ENCODE results near the gene TAOK1.
"Not testable (repeated sequence)": the region's sequence is repeated elsewhere in the genome, so short reads cannot be mapped to it uniquely, and the experiment has no call there.

The TAOK1 gene

DNA sequence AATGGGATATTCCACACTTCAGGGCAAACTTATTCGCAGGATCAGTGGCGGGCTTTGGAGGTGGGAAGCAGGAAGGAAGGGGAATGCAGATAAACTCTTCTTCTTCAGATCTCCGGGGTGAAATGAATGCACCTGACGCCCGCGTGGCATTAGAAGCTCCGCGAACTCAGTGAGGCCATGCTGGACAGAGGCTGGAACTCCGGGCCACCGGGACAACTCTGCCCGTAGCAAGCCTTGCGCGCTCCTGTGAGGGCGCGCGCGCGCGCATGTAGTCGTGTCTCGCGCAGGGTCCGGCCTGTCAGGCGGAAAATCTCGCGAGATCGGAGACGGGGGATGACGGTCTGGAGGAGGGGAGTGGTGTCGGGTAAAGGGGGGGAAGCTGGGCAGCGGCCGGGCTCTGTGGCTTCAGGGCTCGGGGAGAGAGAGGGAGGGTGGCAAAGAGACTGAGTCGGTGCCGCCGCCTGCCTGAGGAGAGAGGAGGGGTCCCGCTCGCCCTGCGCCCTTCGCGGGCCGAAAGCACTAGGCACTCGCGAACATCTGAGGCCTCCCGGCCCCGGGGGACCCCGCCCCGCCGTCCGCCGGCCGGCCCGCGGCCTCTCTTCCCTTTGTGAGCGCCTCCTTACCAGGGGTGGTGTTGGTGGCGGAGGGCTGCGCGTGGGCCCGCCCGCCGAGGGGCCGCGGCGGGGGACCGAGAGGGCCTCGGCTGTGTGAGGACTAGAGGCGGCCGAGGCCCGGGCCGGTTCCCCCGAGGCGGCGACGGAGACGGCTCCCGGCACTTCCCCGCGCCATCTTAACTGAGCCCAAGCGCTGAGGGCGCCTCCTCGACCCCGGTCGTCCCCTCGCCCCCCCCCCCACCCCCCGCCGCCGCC is at the start of gene TAOK1:
Gene TAOK1 (plus strand): TSS at position 382 of the 869 bp plus-strand sequence. CDS start 61,186 bp downstream, outside the sequence.
- peak; percentile 96 to 98 for DNase-seq

DNA sequence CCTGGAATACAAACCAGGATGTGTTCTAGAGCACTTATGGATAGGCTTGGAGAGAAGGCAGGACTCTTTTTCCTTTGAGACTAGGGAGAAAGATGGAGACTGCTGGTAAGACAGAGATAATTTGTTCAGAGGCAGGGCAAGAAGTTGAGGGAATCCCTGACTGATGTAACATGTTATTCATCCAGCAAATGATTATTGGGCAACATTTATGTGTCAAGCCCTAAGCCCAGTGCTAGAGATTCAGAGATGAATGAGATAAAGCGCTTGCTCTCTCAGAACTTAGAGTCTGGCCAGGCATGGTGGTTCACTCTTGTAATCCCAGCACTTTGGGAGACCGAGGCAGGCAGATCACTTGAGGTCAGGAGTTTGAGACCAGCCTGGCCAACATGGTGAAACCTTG is 48.4 kb upstream of the TAOK1 start:
- DNase-seq = no peak

DNA sequence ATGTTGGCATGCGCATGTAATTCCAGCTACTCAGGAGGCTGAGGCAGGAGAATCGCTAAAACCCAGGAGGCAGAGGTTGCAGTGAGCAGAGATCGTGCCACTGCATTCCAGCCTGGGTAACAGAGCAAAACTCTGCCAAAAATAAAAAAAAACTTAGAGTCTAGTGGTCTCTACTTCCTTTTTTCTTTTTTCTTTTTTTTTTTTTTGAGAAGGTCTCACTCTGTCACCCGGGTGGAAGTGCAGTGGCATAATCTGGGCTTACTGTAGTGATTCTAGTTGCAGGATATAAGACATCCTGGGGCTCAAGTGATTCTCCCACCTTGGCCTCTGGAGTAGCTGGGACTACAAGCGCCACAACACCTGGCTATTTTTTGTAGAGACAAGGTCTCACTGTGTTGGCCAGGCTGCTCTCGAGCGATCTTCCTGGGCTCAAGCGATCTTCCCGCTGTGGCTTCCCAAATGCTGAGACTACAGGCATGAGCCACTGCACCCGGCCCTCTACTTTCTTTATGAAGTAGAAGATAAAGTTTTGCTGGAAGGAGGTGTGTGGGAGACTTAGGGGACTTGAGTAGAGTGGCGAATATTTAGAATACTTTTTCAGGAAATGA is 47.9 kb upstream of the TAOK1 start:
- peak in 1 of 2 experiments; percentile 15 for DNase-seq

DNA sequence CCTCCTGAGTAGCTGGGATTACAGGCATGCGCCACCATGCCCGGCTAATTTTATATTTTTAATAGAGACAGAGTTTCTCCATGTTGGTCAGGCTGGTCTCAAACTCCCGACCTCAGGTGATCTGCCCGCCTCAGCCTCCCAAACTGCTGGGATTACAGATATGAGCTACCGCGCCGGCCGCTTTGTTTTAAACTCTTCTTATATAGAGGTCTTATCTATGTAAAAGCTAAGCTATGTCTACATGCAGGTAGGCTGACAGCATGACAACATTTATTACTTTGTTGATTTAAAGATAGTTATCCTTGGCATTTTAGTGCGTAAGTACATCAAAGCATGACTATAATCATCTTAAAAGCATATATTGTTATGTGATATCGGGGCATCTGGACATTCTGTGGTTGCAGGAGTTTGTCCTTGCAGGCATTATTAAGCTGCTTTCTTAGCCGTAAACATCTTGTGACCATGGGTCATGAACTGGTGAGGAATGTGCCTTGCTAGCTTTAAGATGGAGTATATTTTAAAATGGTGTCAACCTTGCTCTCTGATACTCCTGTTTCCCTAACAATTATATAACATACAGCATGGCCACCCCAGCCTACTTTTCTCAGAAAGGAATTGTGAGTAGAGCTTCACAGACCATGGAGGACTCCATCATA is 45.8 kb upstream of the TAOK1 start:
- DNase-seq = no peak

DNA sequence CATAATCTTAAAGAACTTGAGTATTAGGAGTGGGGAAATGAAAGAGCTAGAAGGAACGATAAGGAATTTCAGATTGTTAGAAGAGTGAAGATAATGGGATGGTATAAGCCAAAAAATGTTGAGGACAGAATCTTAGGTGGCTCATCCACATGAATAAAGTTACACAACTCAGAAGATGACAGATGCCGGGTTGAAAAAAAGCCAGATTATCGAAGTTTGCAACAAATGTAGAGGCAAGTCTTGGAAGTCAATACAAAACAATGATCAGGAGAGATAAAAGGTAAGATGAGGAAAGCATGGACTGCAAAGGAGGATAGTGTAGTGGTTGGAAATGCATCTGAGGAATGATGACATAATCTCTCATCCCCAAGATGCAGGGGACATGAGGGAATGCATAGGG is 45.1 kb upstream of the TAOK1 start:
- no peak for DNase-seq

DNA sequence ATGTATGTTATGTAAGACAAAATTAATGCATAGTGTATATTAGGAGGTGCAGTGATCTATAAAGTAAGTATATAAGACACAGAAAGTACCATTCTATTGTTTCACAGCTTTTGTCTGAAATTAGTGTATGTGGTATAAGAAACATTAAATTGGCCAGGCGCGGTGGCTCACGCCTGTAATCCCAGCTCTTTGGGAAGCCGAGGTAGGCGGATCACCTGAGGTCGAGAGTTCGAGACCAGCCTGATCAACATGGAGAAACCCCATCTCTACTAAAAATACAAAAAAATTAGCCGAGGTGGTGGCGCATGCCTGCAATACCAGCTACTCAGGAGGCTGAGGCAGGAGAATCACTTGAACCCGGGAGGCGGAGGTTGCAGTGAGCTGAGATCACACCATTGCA is 44.7 kb upstream of the TAOK1 start:
- DNase-seq = not testable (repeated sequence)

DNA sequence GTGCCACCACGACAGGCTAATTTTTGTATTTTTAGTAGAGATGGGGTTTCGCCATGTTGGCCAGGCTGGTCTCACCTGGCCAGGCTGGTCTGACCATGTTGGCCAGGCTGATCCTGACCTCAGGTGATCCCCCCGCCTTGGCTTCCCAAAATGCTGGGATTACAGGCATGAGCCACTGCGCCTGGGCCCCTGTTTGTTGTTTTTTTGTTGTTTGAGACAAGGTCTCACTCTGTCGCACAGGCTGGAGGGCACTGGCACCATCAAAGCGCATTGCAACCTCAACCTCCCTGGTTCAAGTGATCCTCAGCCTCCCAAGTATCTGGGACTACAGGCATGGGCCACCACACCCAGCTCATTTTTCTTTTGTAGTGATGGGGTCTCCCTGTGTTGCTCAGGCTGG is 43.7 kb upstream of the TAOK1 start:
- DNase-seq = no peak

DNA sequence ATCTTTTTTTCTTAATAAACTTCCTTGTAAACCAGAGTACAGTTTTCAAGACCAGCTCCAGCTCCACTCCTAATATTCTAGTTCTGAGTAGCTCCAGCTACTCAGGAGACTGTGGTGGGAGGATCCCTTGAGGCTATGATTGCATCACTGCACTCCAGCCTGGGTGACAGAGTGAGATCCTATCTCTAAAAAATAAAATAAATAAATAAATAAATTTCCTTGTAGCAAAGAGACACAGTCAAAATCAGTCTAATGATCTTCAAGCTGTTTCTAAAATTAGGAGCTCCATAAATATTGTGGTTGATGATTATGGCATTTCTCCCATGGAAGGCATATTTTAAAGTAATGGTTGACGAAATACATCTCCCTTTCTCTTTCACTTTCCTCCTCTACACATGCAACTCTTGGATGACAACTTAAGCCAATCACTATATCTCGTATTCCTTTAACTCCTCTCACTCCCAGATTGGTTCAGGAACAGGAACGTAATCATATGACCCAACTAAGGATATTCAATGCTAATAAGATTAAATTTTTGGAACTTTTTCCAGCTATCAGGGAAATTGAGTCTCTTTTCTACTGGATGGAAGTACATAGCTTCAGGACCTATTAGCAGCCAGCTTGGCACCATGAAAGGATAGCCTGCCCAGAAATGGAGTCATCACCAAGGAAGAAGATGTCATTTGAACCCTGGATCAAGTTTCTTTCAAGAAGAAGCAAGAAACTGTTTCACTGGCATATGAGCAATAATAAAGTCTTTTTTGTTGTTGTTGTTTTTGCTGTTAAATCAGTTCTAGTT is 42.1 kb upstream of the TAOK1 start:
- no peak for DNase-seq

DNA sequence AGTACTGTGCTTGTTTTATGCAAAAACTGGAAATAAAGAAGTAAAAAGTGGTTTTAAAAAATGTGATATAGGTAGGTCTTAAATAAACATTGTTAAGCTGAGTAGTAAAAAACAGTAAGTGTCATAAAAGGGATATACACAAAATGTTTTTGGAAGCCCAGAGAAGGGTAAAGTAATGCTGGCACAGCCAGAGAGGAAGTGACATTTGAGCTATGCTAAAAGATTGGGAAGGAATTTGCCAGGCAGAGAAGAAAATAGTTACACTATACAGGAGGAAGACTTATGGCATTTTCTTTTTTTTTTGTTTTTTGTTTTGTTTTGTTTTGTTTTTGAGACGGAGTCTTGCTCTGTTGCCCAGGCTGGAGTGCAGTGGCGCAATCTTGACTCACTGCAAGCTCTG is 40.8 kb upstream of the TAOK1 start:
- DNase-seq = no peak

DNA sequence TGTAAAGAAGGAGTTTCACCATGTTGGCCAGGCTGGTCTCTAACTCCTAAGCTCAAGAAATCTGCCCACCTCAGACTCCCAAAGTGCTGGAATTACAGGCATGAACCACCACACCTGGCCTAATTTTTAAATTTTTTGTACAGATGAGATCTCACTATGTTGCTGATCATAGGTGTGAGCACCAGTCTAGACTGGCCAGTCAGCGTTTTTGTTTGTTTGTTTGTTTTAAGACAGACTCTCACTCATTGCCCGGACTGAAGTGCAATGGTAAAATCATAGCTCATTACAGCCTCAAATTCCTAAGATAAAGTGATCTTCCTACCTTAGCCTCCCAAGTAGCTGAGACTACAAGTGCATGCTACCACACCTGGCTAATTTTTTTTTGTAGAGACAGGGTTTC is 38.0 kb upstream of the TAOK1 start:
- DNase-seq = no peak

DNA sequence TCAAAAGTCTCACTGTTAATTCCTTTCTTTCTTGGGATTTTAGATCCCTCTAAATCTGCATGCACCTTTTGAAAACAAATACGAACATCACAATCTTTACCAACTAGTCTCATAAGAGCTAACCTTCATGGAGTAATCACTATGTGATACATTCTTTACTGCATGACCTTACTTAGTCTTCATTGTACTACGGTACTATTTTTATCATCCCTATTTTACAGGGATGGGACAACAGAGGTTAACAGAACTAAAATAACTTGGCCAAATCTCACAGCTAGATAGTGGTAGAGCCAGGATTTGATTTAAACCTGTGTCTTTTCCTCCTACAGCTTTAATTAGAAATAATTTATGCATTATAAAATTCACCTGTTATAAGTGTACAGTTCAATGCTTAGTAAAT is 32.9 kb upstream of the TAOK1 start:
- DNase-seq = no peak

DNA sequence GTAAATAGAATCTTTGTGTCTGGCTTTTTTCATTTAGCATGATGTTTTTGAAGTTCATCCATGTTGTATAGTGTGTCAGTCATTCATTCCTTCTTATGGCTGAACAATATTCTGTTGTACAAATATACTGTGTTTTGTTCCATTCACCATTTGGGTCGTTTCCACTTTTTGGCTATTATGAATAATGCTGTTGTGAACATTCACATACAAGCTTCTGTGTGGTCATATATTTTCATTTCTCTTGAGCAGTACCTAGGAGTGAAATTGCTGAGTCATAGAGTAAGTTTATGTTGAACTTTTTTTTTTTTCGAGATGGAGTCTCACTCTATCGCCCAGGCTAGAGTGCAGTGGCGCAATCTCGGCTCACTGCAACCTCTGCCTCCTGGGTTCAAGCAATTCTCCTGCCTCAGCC is 32.3 kb upstream of the TAOK1 start:
- DNase-seq = no peak

DNA sequence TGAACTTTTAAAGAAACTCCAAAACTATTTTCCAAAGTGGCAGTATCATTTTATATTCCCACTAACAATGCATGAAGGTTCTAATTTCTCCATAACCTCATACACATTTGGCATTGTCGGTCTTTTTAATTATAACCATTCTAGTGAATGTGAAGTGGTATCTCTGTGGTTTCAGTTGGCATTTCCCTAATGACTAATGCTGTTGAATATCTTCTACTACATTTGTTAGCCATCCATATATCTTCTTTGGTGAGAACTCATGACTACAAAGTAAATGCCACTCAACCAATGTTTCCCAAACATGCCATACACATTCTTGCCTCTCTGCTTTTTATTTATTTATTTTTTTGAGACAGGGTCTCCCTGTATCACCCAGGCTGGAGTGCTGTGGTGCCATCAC is 31.7 kb upstream of the TAOK1 start:
- DNase-seq = no peak

DNA sequence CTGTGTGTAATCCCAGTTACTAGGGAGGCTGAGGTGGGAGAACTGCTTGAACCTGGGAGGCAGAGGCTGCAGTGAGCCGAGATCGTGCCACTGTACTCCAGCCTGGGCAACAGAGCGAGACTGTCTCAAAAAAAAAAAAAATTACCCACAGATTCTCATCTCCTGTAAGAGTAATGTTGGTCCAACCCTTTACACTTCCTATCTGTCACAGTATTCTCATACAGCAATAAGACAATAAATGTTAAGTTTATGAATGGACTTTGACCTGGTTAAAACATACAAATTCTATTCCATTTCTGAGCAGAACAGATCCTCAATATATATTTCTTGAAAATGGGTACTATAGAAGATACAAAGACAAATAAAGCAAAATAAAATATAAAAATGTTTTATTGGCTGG is 30.4 kb upstream of the TAOK1 start:
- DNase-seq = no peak

DNA sequence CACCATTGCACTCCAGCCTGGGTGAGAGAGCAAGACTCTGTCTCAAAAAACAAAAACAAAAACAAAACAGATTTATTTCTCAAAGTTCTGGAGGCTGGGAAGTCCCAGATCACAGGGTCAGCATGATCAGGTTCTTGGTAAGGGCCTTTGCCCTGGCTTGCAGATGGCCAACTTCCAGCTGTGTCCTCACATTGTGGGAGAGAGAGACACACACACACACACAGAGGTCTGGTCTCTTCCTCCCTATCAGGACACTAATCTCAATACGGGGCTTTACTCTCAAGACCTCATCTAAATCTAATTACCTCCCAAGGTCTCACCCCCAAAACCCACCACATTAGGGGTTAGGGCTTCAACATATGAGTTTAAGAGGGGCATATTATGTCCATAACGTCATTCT is 26.4 kb upstream of the TAOK1 start:
- no peak for DNase-seq

DNA sequence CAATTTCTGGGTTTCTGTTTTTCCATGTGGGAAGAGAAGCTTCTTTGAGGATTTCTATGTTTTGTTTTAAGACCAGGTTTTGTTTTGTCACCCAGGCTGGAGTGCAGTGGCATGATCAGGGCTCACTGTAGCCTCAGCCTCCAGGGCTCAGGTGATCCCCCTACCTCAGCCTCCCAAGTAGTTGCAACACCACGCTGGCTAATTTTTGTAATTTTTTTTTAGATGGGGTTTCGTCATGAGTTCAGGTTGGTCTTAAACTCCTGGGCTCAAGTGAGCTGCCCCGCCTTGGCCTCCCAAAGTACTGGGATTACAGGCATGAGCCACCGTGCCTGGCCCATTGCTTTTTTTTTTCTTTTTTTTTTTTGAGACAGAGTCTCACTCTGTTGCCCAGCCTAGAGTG is 25.5 kb upstream of the TAOK1 start:
- no peak for DNase-seq

DNA sequence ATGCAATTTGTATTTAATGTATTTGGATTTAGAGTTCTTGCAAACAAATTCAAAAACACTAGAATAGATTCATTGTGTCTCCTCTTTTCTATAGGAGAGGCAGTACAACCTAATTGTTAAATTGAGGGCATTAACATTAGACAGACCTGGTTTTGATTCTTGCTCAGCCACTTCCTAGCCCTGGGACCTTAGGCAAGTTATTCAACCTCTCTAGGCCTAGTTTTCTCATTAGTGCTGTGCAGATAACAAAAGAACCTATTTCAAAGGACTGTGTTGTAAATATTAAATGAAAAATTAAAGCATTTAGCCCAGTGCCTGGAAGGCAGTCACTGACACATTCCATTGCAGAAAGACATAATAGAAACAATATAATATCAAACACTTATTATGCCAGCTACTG is 22.0 kb upstream of the TAOK1 start:
- DNase-seq = no peak

DNA sequence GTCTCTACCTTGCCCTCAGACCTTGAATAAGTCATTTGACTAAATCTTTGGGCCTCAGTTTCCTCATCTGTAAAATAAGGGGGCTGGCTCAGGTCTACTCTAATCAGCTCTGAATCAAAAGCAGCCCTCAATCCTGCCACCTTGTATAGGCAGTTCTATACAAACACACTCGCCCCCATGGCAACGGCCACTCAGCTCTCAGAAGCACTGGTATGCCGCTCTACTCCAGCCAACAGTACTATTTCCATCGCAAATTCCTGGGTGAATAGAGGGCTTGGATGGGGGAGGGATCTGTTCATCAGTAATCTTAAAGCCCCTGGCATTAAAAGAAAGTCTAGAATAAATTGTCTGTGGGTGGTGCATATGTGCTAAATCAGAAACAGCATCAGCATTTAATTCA is 21.2 kb upstream of the TAOK1 start:
- DNase-seq = no peak

DNA sequence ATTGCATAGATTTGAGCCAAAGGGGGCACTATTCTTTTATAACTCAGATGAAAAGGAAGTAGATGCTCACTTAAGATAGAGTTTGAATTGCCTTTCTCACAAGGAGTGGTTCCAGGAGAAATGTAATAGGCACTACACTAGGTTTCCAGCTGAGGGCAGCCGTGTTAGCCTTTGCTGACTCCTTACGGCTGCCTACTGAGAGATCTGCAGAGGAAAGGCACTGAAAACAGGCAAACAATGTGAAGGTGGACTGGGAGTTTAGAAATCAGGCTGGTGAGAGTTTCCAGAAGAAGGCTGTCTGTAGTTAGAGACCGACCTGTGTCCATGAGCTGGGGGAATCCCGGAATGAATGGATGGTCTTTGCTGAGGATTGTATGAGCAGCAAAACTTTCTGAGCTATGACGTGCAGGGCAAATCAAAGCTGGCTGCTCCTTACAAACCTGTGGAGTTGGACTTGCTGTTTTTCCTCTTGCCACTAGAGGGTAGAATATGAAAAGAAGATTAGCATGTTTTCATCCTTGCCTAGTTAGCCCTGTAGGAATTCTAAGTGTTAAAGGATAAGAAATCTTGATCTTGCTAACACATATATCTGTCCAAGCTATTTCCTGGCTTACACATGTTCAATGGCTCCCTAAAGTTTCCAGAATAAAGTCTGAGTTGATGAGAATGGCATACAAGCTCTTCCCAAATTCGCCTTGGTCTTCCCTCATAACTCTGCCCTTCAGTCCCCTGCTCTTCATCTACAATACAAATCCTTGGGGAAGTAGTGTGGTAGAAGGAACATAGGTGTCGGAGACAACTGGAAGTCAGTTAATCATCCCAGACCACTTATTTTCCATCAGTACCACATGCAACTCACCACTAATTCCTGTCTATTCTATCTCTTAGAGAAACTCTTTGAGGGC is 20.1 kb upstream of the TAOK1 start:
- peak; percentile 80 to 88 for DNase-seq

DNA sequence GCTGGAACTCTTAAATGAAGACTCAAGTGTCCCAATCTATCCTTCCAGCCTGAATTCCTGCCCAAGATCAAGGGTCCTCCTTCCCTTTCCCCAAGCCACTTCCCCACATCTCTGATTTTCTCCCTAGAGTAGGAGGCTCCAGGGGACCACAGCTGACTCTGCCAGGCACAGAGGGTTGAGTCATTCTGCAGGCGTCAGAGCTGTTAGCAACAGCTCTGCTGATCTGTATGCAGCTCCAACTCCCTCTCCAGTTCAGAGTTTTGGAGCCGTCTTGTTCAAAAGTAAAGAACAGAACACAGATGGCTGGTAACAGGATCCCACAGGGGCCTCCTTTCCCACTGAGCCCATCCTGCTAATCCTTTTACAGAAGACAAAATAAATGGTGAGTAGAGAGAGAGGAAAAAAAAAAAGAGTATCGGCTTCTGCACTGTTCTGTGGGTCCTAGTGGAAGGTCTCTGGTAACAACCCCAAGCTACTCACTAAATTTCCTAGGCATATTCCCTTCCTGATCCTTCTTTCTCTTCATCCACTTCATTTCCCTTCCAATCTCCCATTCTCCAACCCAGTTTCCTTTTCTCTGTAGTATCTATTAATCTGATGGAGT is 13.4 kb upstream of the TAOK1 start:
- peak; percentile 32 to 48 for DNase-seq

DNA sequence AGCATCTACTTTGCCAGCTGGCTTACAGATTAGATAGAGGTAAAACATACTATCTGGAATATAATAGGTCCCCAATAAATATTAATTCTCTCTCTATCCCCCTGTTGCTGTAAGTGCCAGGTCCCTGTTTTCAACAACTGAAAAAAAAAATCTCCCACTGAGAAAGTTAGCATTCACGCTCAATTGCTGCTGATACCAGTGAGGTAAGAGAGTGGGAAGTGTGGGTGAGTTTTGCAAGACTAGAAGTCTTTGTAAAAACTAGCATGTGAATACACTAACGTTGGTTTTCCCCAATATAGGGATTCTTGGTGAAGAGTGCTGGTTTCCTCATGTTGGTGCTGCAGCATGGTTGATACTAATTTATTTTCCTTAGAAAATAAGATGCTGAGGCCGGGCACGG is 11.7 kb upstream of the TAOK1 start:
- DNase-seq = no peak
